GM19035 (cell line): ENCODE data around the gene ARL6IP5.

Experiments used
- ATAC-seq: cut with Tn5 transposase; IDR thresholded peaks from one replicate; pipeline ENCODE4 v1.9.1; 2021; ENCODE audit not compliant: unreplicated experiment

ARL6IP5 gene

DNA sequence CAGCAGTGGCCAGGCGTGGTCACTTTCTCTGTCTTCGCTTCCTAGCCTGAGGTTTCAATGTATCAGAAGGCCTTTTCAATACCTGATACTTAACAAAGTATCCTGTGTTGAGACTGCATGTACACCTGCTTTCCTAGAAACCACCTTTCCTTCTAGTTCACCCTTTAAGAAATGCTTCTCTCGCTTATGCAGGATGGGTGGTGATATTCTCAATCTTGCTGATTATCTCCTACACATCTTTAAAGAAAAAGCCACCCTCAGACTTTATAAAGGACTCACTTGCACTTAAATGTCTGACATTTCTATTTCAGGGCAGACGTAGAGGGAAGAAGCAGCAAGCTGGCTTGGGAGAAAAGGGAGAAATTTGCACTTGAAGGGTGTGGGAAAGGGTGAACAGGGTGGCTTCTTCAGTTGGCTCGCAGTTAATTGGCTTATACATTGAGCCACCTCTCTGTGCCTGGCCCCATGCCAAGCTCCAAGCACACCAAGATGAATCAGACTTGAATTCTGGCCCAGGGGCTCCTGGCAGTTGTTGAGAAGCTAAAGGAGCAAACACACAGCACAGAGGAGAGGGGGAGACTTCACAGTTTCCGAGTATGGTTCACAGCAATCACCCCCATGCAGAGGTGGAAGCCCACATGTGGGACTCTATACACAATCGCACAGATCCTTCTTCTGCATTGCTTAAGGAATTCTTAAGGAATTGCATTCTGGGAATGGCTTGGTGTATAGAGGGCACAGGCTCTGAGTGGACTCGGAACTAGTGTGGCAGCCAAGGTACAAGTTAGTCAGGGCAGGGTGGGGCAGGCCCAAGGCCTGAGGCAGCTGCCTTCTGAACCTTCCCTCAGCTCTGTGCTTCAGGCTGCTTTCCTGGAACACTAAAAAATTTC, 1.3 kb downstream of the ARL6IP5 start:
- no peak for ATAC-seq

DNA sequence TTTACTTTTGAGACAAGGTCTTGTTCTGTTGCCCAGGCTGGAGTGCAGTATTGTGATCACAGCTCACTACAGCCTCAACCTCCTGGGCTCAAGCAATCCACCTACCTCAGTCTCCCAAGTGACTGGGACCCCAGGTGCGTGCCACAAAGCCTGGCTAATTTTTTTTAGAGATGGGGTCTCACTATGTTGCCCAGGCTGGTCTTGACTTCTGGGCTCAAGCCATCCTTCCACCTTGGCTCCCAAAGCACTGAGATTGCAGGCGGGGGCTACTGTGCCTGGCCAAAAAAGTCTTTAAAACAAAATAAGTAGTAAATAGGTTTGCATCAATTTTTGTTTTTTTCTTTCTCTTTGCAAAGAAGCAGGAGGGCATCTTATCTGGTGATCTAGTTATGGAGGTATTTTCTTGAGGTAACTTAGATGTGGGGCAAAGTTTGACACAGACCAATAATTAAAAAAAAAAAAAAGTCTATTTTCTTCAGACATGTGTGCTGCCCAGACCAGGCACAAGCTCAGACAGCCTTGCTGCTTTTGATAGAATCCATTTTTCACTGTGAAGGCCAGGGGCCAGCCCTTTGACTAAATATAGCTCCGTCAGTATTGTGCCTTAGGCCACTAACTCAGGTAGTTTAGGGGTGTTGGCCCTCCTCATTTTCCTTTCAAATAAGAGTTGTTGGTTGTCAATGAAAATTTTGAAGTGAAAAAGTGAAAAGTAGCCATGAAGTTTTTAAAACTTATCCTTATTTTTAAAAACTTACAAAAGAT, 2.5 kb downstream of the ARL6IP5 start:
- ATAC-seq = no peak

DNA sequence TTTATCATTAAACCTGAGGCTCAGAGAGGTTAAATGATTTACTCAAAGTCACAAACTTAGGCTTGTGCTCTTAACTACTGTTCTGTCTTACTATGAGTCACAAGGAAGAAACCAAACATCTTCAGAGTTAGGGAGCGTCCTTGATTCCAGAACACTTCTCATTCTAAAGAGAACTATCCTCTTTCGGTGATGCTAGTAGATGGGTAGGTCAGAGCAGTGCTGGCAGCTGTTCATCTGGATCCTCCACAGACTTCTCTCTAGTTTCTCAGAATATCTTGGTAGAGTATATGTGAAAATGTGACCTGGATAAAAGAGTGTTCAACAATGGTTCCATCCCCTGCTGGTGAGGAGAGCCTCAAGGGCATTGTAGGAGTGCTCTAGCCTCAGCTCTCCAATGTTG, 3.3 kb downstream of the ARL6IP5 start:
- ATAC-seq = no peak

DNA sequence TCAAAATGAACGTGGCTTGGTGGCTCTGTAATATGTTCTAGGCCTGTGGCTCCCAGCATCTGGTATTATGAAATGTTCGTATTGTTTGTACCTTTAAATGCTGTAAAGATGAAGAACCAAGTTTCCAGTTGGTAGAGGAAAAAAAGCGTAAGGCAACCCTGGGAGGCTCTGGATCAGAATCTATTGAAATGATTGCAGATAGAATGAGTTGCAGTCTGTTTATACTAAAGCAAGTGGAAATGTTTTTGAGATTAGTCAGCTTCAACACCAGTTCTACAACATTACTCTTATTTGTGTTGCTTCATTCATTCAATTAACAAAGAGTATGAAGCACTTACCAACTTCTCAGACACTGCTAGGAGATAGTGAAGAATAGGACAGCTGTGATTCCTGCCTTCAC, 5.3 kb downstream of the ARL6IP5 start:
- ATAC-seq = no peak

DNA sequence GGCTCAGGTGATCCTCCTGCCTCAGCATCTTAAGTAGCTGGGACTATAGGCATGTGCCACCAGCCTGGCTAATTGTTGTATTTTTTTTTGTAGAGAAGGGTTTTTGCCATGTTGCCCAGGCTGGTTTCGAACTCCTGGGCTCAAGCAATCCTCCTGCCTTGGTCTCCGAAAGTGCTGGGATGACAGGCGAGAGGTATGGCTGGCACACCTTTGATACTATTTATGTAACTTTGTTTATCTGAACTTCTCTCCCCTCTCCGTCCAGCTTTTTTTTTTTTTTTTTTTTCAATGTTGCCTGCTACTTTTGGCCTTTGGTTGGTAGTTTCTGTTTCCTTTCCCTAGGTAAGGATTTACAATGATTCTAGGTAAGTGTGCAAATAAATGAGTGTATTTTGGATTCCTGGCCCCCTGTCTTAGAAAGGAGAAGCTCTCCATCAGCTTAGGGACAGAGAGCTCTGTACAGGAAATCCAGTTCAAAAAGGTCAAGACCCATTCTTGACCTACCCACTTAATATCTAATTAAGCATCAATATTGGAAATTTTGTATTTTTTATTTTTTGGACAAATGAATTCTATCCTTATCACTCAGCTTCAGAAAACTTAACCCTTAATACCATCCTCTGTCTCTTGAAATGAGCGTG, 6.8 kb downstream of the ARL6IP5 start:
- no peak for ATAC-seq

DNA sequence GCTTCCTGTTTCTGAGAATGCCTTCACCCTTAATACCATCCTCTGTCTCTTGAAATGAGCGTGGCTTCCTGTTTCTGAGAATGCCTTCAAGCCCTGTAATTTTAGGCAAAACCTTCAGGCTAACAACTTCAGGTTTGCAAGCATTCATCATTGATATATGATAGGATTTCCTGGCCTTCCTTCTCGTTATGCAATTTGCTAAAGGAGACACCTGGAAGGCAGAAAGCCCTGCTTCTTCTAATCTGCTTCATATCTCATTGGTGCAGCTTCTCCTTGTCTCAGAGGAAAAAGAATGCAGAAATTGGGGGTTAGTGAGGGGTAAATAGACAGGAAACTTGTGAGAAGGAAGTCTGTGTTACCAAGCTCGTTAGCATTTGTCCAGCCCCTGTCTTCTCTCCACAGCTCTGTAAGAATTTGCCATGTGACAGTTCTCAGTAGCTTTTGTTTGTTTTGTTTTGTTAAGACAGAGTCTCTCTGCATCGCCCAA, 7.3 kb downstream of the ARL6IP5 start:
- ATAC-seq = peak; percentile 72

DNA sequence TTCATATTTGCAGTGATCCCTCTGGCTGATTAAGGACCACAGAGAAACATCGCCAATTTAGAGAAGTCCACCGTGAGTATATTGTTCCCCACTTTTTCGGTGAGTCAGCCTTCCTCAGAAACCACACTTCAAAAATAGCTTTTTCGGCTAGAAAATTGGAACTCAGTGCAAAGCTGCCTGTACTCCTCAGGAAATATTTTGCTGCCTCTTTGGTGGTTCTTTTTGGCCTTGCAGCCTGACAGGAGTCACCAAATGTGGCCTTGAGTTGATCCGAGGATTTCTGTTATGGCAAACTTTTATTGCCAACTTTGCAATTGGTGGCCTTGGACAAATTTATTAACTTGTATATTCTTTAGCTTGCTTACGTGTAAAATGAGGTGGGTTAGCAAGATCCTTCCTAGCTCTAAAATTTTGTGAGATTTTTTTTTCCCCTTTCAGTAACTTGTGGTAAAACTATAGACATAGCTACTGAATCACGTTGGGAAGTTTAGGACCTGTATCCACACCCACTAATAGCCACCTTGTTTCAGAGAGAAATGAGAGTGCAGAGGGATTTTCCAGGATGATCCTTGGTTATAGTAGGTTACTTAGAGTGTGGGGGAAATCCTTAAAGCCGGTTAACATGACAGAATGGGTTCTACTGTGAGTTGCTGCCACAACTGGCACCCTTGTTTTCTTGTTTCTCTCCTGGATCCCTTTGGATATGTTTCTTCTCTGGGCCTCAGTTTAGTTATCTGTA, 9.9 kb downstream of the ARL6IP5 start:
- no peak for ATAC-seq

DNA sequence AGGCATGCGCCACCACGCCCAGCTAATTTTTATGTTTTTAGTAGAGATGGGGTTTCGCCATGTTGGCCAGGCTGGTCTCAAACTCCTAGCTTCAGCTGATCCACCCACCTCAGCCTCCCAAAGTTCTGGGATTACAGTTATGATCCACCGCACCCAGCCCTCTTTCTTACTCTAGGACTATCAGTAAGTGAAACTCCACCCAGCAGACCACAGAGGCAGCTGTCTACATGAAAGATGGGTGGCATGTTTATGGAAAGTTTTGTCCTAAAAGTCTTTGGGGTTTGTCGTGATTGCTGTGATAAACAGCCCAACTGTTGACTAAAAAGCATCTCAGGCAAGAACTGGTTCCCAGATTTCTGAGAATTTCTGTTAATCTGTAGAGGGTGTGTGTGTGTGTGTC, 10.9 kb downstream of the ARL6IP5 start:
- no peak for ATAC-seq

DNA sequence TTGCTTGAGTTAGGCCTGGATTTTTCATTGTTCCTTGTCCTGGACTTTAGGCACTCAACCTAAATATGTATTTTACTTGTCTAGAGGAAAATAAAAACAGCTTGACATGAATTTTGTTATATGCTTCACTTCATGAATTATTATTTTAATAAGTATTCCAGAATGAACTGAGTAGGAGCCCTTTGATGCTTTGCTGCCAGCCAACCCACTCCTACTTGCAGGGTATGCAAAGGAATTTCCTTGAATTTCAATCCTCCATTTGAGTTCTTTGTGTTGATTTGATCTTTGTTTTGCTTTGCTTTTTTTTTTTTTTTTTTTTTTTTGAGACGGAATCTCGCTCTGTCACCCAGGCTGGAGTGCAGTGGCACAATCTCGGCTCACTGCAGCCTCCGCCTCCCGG, 11.6 kb downstream of the ARL6IP5 start:
- no peak for ATAC-seq

DNA sequence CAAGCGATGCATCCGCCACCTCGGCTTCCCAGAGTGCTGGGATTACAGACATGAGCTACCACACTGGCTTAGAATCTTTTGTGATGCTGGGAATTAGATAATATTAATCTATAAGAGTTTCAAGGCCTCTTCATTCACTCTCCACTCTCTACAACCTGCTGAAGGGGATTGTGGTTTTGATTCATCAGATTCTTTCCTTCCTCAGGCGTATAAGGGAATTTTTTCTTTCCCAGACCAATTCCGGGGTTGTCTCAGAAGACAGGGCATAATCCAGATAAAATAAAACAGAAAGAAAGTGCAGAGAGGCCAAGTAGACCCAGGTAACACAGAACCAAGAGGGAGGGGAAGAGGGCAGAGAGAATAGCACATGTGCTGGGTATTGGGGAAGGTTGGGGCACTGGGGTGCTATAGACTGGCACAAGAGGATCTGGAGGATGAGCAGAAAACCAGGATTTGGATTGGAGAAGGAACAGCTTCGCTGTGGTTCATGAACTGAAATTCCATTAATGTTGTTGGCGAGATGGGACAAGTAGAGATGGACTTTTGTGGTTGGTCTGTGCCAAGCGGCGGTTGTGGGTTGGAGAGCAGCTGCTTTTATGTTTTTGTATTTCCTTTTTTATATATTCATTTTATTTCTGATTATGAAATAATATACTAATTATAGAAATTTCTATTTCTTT, 12.8 kb downstream of the ARL6IP5 start:
- no peak for ATAC-seq

DNA sequence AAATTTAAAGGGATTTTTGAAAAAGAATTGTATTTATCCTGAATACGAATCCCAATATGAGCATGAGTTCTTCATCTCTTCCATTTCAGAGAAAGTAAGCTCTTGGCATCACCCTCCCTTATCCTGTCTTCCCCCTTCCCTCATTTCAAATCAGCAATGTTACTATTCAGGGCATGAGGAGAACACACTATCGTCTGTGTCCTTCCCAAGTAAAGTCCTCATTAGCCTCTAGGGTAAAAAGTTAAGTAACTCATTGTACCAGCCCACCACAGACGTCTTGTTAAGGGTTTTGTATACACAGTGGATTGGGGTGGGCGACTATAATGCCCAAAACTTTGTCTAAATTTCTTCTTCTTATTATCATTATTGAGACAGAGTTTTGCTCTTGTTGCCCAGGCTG, 14.8 kb downstream of the ARL6IP5 start:
- no peak for ATAC-seq

DNA sequence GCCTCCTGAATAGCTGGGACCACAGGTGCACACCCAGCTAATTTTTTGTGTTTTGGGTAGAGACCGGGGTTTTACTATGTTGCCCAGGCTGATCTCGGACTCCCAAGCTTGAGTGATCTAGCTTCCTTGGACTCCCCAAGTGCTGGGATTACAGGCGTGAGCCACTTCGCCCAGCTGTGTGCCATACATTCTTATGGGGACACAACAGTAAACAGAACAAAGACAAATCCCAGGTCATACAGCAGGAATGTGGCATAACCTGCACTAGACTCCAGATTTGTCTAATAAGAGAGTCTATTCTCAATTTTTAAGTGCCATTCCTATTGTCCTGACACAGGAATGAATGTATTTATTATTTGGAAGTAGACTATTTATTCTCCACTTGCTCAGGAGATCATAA, 17.6 kb downstream of the ARL6IP5 start:
- no peak for ATAC-seq

DNA sequence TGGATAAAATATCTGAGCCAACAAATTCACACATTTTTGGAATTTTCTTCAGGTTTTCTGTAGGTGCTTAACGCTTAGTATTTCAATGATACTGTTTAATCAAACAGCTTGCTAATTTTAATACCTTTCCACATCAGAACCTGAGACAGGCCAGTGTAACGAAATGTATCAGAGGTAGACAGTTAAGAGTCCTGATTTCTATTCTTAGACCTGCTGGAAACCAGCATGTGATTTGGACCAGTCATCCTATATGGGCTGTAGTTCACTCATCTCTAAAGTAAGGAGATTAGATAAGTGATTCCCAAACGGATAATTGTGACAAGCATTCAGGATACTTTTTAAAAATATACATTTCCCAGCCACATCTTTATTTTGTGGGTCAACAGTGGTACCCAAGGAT, 18.4 kb downstream of the ARL6IP5 start:
- no peak for ATAC-seq

DNA sequence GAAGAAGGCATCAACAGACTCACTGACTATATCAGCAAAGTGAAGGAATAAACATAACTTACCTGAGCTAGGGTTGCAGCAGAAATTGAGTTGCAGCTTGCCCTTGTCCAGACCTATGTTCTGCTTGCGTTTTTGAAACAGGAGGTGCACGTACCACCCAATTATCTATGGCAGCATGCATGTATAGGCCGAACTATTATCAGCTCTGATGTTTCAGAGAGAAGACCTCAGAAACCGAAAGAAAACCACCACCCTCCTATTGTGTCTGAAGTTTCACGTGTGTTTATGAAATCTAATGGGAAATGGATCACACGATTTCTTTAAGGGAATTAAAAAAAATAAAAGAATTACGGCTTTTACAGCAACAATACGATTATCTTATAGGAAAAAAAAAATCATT, 19.8 kb downstream of the ARL6IP5 start:
- no peak for ATAC-seq

DNA sequence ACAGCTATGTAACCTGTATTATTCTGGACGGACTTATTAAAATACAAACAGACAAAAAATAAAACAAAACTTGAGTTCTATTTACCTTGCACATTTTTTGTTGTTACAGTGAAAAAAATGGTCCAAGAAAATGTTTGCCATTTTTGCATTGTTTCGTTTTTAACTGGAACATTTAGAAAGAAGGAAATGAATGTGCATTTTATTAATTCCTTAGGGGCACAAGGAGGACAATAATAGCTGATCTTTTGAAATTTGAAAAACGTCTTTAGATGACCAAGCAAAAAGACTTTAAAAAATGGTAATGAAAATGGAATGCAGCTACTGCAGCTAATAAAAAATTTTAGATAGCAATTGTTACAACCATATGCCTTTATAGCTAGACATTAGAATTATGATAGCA, 20.6 kb downstream of the ARL6IP5 start:
- no peak for ATAC-seq

DNA sequence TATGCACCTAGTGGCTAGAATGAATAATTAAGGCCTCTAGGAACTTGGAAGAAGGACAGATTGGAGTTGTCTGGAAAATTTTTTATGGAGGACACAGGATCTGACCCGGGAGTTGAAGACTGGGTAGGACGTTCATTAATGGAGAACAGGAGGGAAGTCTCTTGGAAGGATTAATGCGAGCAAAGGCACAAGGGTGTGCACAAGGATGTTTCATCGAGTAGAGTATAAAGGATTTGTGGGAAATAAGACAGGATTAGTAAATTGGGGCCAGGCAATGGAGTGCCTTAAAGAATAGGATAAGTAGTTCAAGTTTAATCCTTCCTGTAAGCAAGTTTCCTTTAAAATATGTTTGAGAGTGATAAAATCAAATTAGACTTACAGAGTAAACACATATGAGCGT, 23.1 kb downstream of the ARL6IP5 start:
- no peak for ATAC-seq

DNA sequence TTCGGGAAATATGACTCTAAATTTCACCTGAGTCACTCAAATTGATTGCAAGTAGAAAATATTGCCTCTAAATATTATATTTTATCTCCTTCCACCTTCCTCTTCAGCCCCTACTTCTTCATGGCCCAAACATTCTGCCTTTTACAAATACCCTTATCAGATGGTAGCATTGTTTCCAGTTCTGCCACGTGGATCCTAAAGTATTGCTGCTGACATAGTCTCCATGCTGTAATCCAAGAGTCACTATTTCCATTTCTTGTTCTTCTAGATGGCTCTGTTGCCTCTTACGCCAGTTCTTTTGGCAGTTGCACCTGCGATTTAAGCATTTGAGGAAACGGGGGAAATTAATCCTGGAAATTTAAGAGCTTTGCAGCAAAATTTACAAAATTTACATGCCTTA, 24.1 kb downstream of the ARL6IP5 start:
- no peak for ATAC-seq

DNA sequence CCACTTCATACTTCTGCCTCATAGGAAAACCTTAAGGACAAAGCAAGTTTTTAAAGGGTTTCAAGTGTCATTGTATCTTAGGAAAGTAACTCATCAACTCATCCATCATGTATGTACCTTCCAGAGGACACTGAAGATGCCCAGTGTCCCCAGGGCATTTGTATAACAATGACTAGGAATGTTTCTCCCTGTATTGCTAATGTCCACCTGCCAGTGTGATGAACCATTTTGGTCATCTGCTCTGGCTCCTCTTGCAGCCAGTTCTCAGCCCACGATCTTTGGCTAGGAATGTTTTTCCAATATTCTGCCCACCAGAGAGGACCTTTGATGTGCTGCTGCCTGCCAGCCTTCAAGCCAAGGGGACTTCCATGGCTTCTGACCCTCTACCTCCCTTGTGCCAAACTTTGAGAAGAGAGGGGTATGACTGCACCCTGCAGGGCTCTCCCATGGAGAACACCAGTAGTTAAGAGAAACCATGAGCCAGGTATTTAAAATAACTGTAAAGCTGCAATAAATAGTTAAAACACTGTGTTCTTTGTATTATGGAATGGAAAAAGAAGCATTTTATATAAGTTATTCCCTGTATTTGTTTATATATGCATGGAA, 26.3 kb downstream of the ARL6IP5 start:
- ATAC-seq = no peak

DNA sequence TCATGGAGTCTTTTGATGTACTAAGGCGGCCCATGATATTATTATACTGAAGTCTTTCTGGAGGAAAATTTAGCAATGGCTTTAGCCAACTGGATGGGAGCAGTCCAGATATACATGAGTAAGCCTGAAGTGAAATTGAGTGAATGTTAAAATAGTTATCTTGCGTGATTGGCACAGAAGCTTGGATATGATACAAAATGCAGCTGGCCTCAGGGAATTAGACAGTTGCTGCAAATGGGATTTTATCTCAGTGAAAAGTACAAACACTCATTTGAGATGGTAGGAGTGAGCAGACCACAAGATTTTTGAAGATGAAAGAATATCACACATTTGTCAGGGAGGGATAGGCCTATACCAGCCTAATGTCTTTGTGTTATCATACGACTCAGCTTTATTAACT, 28.8 kb downstream of the ARL6IP5 start:
- no peak for ATAC-seq

DNA sequence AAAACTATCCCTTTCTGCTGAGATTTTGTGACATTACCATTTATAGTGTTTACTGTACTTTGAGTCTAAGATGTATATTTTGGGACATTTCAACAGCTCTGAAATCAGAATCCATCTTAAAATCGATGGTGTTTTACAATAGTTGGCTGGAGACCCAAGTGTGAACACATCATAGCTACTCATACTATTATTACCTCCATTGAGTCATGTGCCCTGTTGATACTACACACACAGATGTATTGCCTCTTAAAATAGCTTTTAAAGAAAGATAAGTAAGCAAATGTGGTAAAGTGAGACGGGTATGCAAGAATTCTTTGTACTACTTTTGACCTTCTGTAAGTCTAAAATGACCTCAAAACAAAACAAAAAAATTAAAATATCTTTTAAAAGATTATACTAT, 31.0 kb downstream of the ARL6IP5 start:
- ATAC-seq = no peak
